Fibroblast of lung (primary cell): ENCODE measurements around the gene COL4A1.

Experiments used
- EZH2 ChIP-seq: IDR thresholded peaks from 2 replicates; pipeline ENCODE4 v1.5.1; 2012; ENCODE audit warnings: low read length, control low read depth, mild to moderate bottlenecking; ENCODE audit errors: missing control alignments
- TF ChIP-seq, protein P1 (sequence below), 2 donors: IDR thresholded peaks in 1 of 2; conservative IDR thresholded peaks in 1 of 2; 1 replicate in 1 of 2; 2 replicates in 1 of 2; pipeline ENCODE4 v1.5.1; 2011 to 2012; ENCODE audit warnings: low read length in 2 of 2, control low read depth in 1 of 2, inconsistent platforms in 1 of 2, low read depth in 1 of 2, mild to moderate bottlenecking in 1 of 2

- TF ChIP-seq, protein P1, sequence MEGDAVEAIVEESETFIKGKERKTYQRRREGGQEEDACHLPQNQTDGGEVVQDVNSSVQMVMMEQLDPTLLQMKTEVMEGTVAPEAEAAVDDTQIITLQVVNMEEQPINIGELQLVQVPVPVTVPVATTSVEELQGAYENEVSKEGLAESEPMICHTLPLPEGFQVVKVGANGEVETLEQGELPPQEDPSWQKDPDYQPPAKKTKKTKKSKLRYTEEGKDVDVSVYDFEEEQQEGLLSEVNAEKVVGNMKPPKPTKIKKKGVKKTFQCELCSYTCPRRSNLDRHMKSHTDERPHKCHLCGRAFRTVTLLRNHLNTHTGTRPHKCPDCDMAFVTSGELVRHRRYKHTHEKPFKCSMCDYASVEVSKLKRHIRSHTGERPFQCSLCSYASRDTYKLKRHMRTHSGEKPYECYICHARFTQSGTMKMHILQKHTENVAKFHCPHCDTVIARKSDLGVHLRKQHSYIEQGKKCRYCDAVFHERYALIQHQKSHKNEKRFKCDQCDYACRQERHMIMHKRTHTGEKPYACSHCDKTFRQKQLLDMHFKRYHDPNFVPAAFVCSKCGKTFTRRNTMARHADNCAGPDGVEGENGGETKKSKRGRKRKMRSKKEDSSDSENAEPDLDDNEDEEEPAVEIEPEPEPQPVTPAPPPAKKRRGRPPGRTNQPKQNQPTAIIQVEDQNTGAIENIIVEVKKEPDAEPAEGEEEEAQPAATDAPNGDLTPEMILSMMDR (conservative IDR thresholded peaks at IDR 0.05 in 1 of 2, IDR thresholded peaks at IDR 0.05 in 1 of 2; ENCODE audit: low read depth in 1 of 2, low read length in 2 of 2), result no peak
- TF ChIP-seq EZH2, result no peak
Observed at GRCh38 chr13:110337247-110337646, 30.3 kb upstream of the COL4A1 start.
